GM19455 (cell line): Measurements from ENCODE around the gene ANKRD11.
"Not testable (repeated sequence)": the region's sequence is repeated elsewhere in the genome, so short reads cannot be mapped to it uniquely, and the experiment has no call there.

Source experiments
- ATAC-seq: cut with Tn5 transposase; IDR thresholded peaks from one replicate; pipeline ENCODE4 v1.9.1; 2021; ENCODE audit not compliant: unreplicated experiment

The ANKRD11 gene

GRCh38 chr16:89253548-89254287 lies 236.6 kb downstream of the ANKRD11 start:
- ATAC-seq, result no peak

GRCh38 chr16:89248196-89248982 lies 242.0 kb downstream of the ANKRD11 start:
- no peak for ATAC-seq

GRCh38 chr16:89247734-89248075 lies 242.7 kb downstream of the ANKRD11 start:
- not testable (repeated sequence) for ATAC-seq

GRCh38 chr16:89246903-89247733 lies 243.2 kb downstream of the ANKRD11 start:
- ATAC-seq, result peak; percentile 68

GRCh38 chr16:89246383-89246902 lies 243.9 kb downstream of the ANKRD11 start:
- no peak for ATAC-seq

- no peak for ATAC-seq
Measured at GRCh38 chr16:89244754-89245153, 245.6 kb downstream of the ANKRD11 start.

- ATAC-seq, result not testable (repeated sequence)
Measured at GRCh38 chr16:89244264-89244663, 246.1 kb downstream of the ANKRD11 start.

GRCh38 chr16:89243664-89244063 lies 246.7 kb downstream of the ANKRD11 start:
- ATAC-seq, result no peak

GRCh38 chr16:89242795-89243200 lies 247.6 kb downstream of the ANKRD11 start:
- no peak for ATAC-seq

- ATAC-seq, result peak; percentile 58
Measured at GRCh38 chr16:89241187-89242007, 249.0 kb downstream of the ANKRD11 start.

- ATAC-seq, result no peak
Measured at GRCh38 chr16:89237733-89238132, 252.6 kb downstream of the ANKRD11 start.

- ATAC-seq, result no peak
Measured at GRCh38 chr16:89233678-89234490, 256.5 kb downstream of the ANKRD11 start.

- no peak for ATAC-seq
Measured at GRCh38 chr16:89232107-89232506, 258.3 kb downstream of the ANKRD11 start.

- ATAC-seq, result no peak
Measured at GRCh38 chr16:89230255-89230654, 260.1 kb downstream of the ANKRD11 start.

- ATAC-seq, result no peak
Measured at GRCh38 chr16:89224665-89225064, 265.7 kb downstream of the ANKRD11 start.

- no peak for ATAC-seq
Measured at GRCh38 chr16:89222931-89223330, 267.4 kb downstream of the ANKRD11 start.

- no peak for ATAC-seq
Measured at GRCh38 chr16:89221604-89222003, 268.8 kb downstream of the ANKRD11 start.

GRCh38 chr16:89219365-89219764 lies 271.0 kb downstream of the ANKRD11 start:
- no peak for ATAC-seq
